B cell (primary cell): ENCODE results near the gene MMS19. TPM values are rescaled to one million over a fixed set of nuclear protein-coding genes. Genes with fewer than 3 reads are reported as not detected.

Experiments used
- ATAC-seq: fragments of 200-7000 bp; cut with Tn5 transposase; one replicate; pipeline ENCODE4 v1.10.0; 2021; ENCODE audit warnings: low read depth, mild to moderate bottlenecking, moderate number of reproducible peaks, moderate library complexity
- CTCF ChIA-PET: fragments of 350-600 bp; sonication (Branson Sonifier 250); formaldehyde crosslinking; loops from one replicate; lab custom pipeline; 2021; ENCODE audit warnings: antibody characterized with exemption, inconsistent platforms; lab: Charles Lee
- POLR2A ChIA-PET: fragments of 350-600 bp; sonication (Branson Sonifier 250); formaldehyde crosslinking; loops from one replicate; lab custom pipeline; 2021; ENCODE audit warnings: antibody characterized with exemption; lab: Charles Lee
- DNase-seq: peaks from one replicate; pipeline ENCODE4 v3.0.0; 2013
- H2AFZ ChIP-seq: 2 replicates; pipeline ENCODE4 v1.6.1; 2012; ENCODE audit warnings: mild to moderate bottlenecking, low read depth, low read length; ENCODE audit not compliant: insufficient read depth, poor library complexity, severe bottlenecking
- H3K27ac ChIP-seq, 2 donors: 1 replicate in 1 of 2; 2 replicates in 1 of 2; pipeline ENCODE4 v1.5.1; 2012 to 2013; ENCODE audit warnings: low read length in 2 of 2, mild to moderate bottlenecking in 2 of 2, moderate library complexity in 1 of 2
- H3K27me3 ChIP-seq, 4 experiments: fragments of 200-600 bp in 1 of 4; sonication (generic) in 1 of 4; replicated peaks in 1 of 4; 1 replicate in 2 of 4; 2 replicates in 2 of 4; pipeline versions ENCODE4 v1.6.1 to v1.7.0; 2013 to 2016; ENCODE audit warnings: low read length in 3 of 4, mild to moderate bottlenecking in 2 of 4, mixed read lengths in 1 of 4, moderate library complexity in 1 of 4; ENCODE audit not compliant: insufficient read depth in 4 of 4, control insufficient read depth in 3 of 4; ENCODE audit errors: control extremely low read depth in 1 of 4
- H3K36me3 ChIP-seq, 2 experiments: replicated peaks in 1 of 2; 1 replicate in 1 of 2; 2 replicates in 1 of 2; pipeline versions ENCODE4 v1.6.1 to v1.7.1; 2013; ENCODE audit warnings: low read length in 1 of 2; ENCODE audit not compliant: insufficient read depth in 2 of 2, control insufficient read depth in 1 of 2; ENCODE audit errors: control extremely low read depth in 1 of 2, extremely low read depth in 1 of 2
- H3K4me1 ChIP-seq, 2 donors: fragments of 200-600 bp in 1 of 2; sonication (generic) in 1 of 2; 1 replicate in 1 of 2; 2 replicates in 1 of 2; pipeline versions ENCODE4 v1.5.1 to v1.6.1; 2013 to 2017; ENCODE audit warnings: low read length in 2 of 2; ENCODE audit not compliant: control insufficient read depth in 2 of 2, insufficient read depth in 2 of 2
- H3K4me2 ChIP-seq: replicated peaks from 2 replicates; pipeline ENCODE3; 2012; ENCODE audit warnings: mild to moderate bottlenecking, low read depth, low read length; ENCODE audit not compliant: poor library complexity, severe bottlenecking
- H3K4me3 ChIP-seq, 5 experiments: fragments of 200-600 bp in 1 of 5; sonication (generic) in 1 of 5; 1 replicate in 3 of 5; 2 replicates in 2 of 5; pipeline versions ENCODE4 v1.5.1 to v1.7.0; 2011 to 2016; ENCODE audit warnings: low read length in 4 of 5, mild to moderate bottlenecking in 4 of 5, low read depth in 2 of 5, control low read depth in 1 of 5, moderate library complexity in 1 of 5; ENCODE audit not compliant: insufficient read depth in 1 of 5; ENCODE audit errors: control extremely low read depth in 1 of 5, extremely low read depth in 1 of 5
- H3K79me2 ChIP-seq: fragments of 200-600 bp; sonication (generic); one replicate; pipeline ENCODE4 v1.6.0; 2016; ENCODE audit warnings: low read length; ENCODE audit not compliant: control insufficient read depth, insufficient read depth
- H3K9ac ChIP-seq: fragments of 200-600 bp; sonication (generic); 2 replicates; pipeline ENCODE4 v1.6.1; 2017; ENCODE audit warnings: mild to moderate bottlenecking, low read length, moderate library complexity
- H3K9me3 ChIP-seq, 3 donors: one replicate each; pipeline versions ENCODE4 v1.6.1 to v1.7.1; 2013; ENCODE audit warnings: low read length in 2 of 3; ENCODE audit not compliant: control insufficient read depth in 2 of 3, insufficient read depth in 1 of 3; ENCODE audit errors: control extremely low read depth in 1 of 3
- H4K20me1 ChIP-seq: 2 replicates; pipeline ENCODE4 v1.6.0; 2012; ENCODE audit warnings: mild to moderate bottlenecking, low read length; ENCODE audit not compliant: insufficient read depth, control insufficient read depth, poor library complexity, severe bottlenecking
- H3K27ac Mint-ChIP-seq: one replicate; pipeline ENCODE4 v1.8.0; 2021; ENCODE audit warnings: mixed read lengths
- H3K27me3 Mint-ChIP-seq: one replicate; pipeline ENCODE4 v1.8.0; 2021; ENCODE audit warnings: mixed read lengths
- H3K4me1 Mint-ChIP-seq: one replicate; pipeline ENCODE4 v1.8.0; 2021; ENCODE audit warnings: mixed read lengths
- H3K4me3 Mint-ChIP-seq: one replicate; pipeline ENCODE4 v1.8.0; 2021; ENCODE audit warnings: mixed read lengths
- H3K9me3 Mint-ChIP-seq: one replicate; pipeline ENCODE4 v1.8.0; 2022; ENCODE audit warnings: mixed read lengths; ENCODE audit not compliant: insufficient read depth
- CTCF ChIP-seq: fragments of 200-600 bp; IDR thresholded peaks from one replicate; pipeline ENCODE4 v1.8.0; 2022; ENCODE audit warnings: antibody characterized with exemption, mild to moderate bottlenecking
- EZH2 ChIP-seq: IDR thresholded peaks from 2 replicates; pipeline ENCODE4 v1.6.1; 2012; ENCODE audit warnings: borderline replicate concordance, low read depth, mild to moderate bottlenecking, moderate library complexity, low read length; ENCODE audit not compliant: insufficient read depth, poor library complexity, severe bottlenecking
- WGBS: methylation state at CpG from one replicate; pipeline ENCODE4 v1.1.5; 2013; ENCODE audit warnings: missing lambda C conversion rate; ENCODE audit not compliant: insufficient coverage; 5-methylcytosine and 5-hydroxymethylcytosine counted together
- intact Hi-C: fragments of 100-400 bp; cut with micrococcal nuclease; formaldehyde crosslinking; loops from one replicate; pipeline ENCODE4 v1.10.0; 2022
- polyA plus RNA-seq: library from polyadenylated mRNA; depleted of rRNA; stranded (reverse); fragments of >200 nt; gene quantifications from 2 replicates; pipeline ENCODE4 v1.2.3, GENCODE V29; 2012
- total RNA-seq, 2 donors: library from RNA; stranded (reverse); fragments of 120-200 nt in 1 of 2; gene quantifications; 1 replicate in 1 of 2; 2 replicates in 1 of 2; pipeline versions ENCODE4 v1.2.3 to v1.2.4, GENCODE V29; 2013 to 2022

The MMS19 gene
- total and polyA plus RNA-seq, 2 donors (not counting 1 experiment from before 2014, with no cell fraction given): 82.1 to 102 TPM

DNA sequence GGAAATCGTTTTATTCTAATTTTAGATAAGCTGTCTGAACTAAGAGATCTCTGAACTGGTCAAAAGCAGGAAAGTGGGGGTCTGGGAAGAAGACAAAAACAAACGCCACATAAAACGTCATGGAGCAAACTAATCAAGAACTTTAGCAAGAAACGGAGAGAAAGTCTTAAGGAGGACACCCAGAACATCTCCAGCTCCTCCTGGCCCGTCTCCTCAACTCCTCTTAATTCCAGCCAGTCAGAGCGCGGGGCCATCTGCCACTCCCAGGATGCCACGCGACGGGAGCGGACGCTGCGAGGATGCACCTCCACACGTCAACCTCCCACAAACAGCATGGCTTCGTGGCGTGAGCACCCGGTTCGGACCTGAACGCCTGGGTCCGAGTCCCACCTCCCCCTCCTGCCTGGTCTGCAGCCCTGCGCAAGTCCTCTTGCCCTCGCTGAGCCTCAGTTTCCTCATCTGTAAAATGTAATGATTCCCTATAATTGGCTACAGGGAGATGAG, 598 bp downstream of the MMS19 start:
- peaks cover 0 to 24% (median 16%) of the 10 kb centered on the region in 4 experiments for H3K27me3 ChIP-seq
- intact Hi-C loops: loop anchor here (1.0 to 5.0 kb wide), 7 partner anchors 51 to 1935 kb away; partner anchors contain the start of genes ARHGAP19, EXOSC1, MORN4 and PGAM1
- Mint-ChIP-seq H3K27me3 (peaks cover 26% of the 10 kb centered on the region), H3K27ac (peak overlapping the region; percentile 99), H3K4me3 (peak overlapping the region; percentile 99), H3K4me1 (peaks cover 38% of the 10 kb centered on the region), H3K9me3 (no peaks in the 10 kb centered on the region)
- TF ChIP-seq CTCF: no peak
- no peak for TF ChIP-seq EZH2
- H3K79me2 ChIP-seq: peaks cover 55% of the 10 kb centered on the region
- ChIA-PET CTCF (no interaction called here), POLR2A (interaction anchor here (1.1 kb wide), 1 partner anchor 30 kb away, joined by 3 read pairs; no protein-coding TSS in a partner anchor)
- no peaks in the 10 kb centered on the region for H3K9me3 ChIP-seq
- peak overlapping the region; percentile 97 for H2AFZ ChIP-seq
- DNase-seq (peak; percentile 68), ATAC-seq (no peak)
- peaks cover 0 to 6% of the 10 kb centered on the region in 2 experiments for H3K36me3 ChIP-seq
- peaks cover 33% of the 10 kb centered on the region for H4K20me1 ChIP-seq
- peak overlapping the region; percentile 97 for H3K4me2 ChIP-seq
- H3K4me3 ChIP-seq: peak overlapping the region; percentile 92 to 98 (median 96)
- peak overlapping the region; percentile 95 for H3K9ac ChIP-seq
- H3K27ac ChIP-seq: peak overlapping the region; percentile 77 to 91
- 0% methylated on average over 19 of the region's 22 CpGs for WGBS
- peaks cover 21% of the 10 kb centered on the region in 2 donors for H3K4me1 ChIP-seq

- no peak overlapping the region for H3K27ac Mint-ChIP-seq
- ATAC-seq (no peak), DNase-seq (no peak)
- Histone ChIP-seq H3K4me1 (peaks cover 18 to 24% of the 10 kb centered on the region in 2 donors), H2AFZ (no peak overlapping the region), H3K9me3 (no peaks in the 10 kb centered on the region), H4K20me1 (peaks cover 55% of the 10 kb centered on the region), H3K27me3 (peaks cover 0 to 10% (median 4%) of the 10 kb centered on the region in 4 experiments), H3K4me3 (no peak overlapping the region), H3K79me2 (peaks cover 81% of the 10 kb centered on the region), H3K27ac (no peak overlapping the region), H3K36me3 (peaks cover 0 to 6% of the 10 kb centered on the region in 2 experiments), H3K9ac (no peak overlapping the region), H3K4me2 (no peak overlapping the region)
- TF ChIP-seq EZH2 (no peak), CTCF (no peak)
- H3K4me3 Mint-ChIP-seq: no peak overlapping the region
- POLR2A ChIA-PET: no interaction called here
- H3K4me1 Mint-ChIP-seq: peaks cover 48% of the 10 kb centered on the region
- H3K9me3 Mint-ChIP-seq: no peaks in the 10 kb centered on the region
- intact Hi-C loops: loop anchor here (5.0 kb wide), 1 partner anchor 1933 kb away; the partner anchor contains the start of gene SORBS1
- WGBS: 70% methylated on average over 7 of the region's 7 CpGs
- peaks cover 3% of the 10 kb centered on the region for H3K27me3 Mint-ChIP-seq
- CTCF ChIA-PET: interaction anchor here (0.9 kb wide), 1 partner anchor 29 kb away, joined by 3 read pairs; no protein-coding TSS in a partner anchor
Measured at GRCh38 chr10:97494863-97495506, 3.2 kb downstream of the MMS19 start.
